HG02870 (cell line): ENCODE results near the gene STK24.

Experiments used
- ATAC-seq: cut with Tn5 transposase; IDR thresholded peaks from one replicate; pipeline ENCODE4 v1.9.1; 2021; ENCODE audit warnings: mild to moderate bottlenecking, moderate library complexity; ENCODE audit not compliant: unreplicated experiment

STK24 gene

GRCh38 chr13:98459171-98459681, 117.7 kb downstream of the STK24 start:
- ATAC-seq = no peak

GRCh38 chr13:98458431-98458830, 118.5 kb downstream of the STK24 start:
- ATAC-seq = no peak

DNA sequence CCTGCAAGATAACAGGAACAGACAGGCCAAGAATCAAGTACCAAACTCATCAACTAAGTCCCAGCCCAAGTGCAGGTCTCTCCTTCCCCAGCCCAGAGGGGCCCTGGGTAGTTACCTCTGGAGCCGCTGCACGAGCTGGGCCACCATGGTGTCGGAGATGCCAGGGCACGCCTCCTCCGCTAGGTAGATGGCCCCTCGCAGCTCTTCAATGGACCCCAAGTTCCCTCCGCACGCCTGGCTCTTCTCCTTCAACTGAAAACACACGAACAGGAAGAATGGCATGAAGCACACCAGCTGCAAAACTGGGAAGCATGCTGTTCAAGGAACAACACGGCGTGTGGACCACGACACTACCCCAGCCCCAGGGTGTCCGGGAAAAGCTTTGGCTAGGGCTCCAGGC, 119.9 kb downstream of the STK24 start:
- ATAC-seq = no peak

DNA sequence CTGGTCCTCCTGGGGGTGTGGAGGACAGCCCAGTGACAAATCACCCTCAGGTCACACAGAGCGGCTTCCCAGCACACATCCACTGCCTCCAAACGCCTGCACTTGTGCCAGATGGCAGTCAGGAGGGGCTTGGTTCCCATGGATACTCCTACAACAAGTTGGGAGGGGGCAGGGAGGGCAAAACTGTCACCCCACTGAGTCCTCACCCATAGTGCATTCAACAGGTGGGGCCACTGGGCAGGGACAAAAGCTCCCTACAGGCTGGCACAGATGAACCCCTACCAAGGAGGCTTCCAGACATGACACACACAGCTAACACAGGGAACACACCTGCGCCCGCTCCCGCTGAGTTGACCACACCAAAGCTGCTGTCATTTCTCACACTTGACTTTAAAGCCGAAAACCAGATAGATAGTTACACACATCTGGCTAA, 120.5 kb downstream of the STK24 start:
- no peak for ATAC-seq

DNA sequence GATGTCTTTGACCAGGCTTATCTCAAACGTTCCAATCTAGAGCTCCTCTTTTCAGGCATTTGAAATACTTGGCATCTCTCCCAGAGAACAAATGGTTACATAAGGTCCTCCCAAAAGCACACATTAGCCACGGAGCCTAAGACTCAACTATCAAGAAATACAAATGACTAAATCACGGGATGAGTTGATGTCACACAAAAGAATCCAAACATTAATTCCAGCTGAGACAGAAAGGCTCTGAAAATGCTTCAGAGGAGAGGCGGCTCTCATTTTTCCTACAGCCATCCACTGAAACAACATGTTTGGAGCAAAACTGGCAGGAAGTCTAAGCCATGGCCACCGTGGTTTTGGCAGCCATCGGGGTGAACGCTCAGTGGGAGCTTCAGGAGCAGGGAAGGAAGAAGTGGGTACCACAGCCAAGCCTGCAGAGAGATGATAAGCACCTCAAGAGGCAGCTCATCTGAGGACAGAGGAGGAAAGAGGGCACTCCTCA, 122.5 kb downstream of the STK24 start:
- no peak for ATAC-seq

DNA sequence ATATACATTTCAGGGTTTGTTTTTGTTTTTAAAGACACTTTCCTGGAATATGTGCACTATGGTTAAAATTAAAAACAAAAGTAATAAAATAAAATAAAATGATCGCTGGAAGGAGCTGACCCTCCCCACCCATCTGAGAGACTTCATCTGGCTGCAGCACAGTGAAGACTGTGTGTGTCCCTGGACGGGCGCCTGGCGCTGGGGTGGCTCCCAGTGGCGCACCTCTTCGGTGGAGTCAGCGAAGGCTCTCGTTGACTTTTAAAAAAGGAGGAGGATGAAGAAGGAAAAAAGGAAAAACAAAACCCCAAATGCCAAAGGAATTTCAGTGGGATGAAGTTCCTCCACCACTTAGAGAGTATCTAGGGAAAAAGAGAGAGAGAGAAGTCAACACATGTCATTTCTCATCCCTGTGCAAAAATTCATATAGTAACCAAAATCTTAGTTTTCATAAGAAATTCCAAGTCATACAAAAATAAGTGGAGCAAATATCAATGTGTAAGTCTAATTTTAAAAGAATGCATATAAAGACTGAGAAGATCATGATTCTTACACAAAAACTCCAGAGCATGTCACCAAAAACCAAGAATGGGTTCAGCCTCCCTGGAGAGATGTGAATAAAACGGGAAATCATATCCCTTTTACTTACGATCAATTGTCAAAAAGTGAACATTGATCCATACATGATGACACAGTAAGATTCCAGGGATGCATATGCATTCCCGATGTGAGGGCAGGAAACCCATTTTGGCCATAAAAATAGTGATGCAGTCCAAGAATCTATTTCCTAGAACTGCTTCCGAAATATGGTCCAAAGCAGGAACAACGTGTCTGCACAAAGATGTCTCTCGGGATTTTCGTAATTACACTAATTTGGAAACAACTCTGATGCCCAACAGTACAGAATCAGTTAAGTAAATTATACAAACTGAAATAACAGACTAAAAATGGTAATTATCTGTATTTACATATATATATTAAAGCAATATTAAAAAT, 123.8 kb downstream of the STK24 start:
- no peak for ATAC-seq

DNA sequence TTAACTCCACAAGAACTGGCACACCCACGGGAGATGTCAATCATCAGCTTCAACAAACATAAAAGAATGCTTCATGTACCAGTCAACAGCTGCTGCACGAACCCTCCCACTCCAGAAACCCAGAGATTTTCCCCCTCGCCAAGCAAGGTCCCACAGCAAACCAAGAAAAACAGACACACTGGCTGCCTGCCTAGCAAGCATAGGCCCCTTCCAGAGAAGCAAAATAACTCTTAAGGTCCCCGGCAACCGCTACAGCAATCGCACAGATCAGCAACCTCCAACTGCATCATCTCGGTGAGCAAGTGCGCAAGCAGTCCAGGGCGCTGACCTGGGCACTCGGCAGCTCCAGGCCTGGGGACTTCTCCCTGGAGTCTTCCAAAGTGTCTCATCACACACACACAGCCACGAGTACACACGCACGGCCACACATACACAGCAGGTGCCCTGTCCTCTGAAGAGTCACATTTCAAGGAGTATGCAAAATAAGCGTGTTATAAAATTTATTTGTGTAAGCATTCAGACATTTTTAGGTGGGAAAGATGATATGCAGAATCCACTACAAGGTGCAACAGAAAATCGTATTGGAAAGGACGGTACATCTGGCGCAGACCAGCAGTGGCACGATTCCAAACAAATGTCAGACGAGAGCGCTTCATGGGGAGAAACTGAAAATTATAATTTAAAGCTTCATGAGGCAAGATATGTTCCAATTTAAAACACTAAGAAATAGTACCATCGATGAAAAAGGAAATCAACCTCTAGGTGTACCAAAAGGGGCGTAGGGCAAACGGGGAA, 125.0 kb downstream of the STK24 start:
- no peak for ATAC-seq

DNA sequence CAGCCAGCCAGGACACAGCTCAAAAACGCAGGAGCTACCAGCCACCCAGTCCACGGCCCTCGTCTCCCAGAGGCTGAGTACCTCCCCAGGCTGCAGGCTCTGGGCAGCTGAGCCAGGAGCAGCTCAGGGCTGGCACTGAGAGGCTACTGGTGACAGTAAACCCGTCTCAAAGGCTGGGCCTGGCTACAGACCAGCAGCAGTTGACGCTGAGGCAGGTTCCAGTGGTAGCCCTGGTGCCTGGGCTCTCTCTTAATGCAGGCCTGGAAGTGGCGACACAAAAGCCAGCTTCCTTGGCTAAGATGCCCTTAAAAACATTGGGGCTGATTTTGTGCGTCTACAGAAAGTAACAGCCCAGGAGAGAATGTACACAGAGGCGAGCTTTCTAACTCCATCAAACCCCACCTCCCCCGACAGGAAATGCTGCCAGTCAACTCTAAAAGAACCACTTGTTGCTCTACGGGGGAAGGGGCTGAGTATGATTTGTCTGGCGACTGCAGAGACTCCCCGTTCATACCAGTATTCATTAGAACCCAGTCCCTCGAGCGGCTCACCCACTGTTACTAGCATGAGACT, 126.3 kb downstream of the STK24 start:
- no peak for ATAC-seq

DNA sequence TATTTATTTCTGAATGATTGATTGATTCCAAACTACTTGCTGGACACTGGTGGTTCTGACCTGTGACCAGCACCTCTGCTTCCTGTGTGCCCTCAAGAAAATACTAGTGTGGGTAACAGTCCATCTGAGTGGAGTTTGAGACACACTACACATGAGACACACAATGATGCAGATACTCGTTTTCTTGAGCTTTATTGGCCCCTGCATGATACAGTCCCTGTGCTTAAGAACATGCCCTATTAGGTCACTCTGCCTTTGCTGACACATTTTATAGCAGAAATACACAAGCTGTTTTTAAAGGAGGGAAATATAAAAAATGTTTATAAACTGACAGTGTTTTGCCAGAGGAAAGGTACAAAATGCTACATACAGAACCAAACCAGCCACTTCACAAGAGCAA, 126.9 kb downstream of the STK24 start:
- ATAC-seq = no peak

DNA sequence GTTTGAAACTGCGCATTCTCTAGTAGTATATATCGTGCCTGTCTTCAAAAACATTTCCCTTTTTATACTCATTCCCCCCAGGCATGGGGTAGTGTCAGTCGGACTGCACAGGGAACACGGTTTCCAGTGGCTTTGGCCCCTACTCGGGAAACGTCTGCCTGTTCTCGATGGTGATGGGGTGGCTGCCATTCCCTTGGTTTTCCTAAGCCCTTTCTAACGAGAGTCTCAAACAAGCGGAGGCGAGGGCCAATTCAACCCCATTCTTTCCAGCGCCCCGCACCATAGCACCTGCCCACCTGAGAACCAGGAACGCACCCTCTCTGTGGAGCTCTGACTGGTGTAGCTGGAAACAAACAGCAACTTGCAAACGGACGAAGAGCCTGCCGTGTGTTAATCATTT, 127.6 kb downstream of the STK24 start:
- ATAC-seq = no peak

GRCh38 chr13:98448642-98448928, 128.3 kb downstream of the STK24 start:
- no peak for ATAC-seq

- ATAC-seq = no peak
These were observed 128.8 kb downstream of the STK24 start for GRCh38 chr13:98447881-98448641.

GRCh38 chr13:98447130-98447529, 129.8 kb downstream of the STK24 start:
- ATAC-seq = no peak

DNA sequence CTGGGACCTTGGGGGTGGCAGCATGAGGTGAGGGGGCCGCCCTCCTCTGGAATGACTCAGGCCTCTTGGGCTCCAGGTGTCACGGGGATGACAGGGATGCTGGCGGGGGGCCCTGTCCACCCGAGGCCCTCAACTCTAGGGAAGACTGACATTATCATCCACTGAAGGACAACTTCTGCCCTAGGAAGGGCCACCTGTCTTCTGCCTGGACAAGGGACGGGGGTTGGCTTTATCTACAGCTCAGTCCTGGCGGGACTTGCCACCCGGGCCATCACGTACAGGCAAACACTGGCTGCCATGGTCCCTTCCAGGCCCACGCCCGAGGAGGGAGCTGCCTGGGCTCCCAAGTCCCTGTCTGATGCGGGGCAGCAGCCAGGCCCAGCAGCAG, 130.7 kb downstream of the STK24 start:
- ATAC-seq = no peak

DNA sequence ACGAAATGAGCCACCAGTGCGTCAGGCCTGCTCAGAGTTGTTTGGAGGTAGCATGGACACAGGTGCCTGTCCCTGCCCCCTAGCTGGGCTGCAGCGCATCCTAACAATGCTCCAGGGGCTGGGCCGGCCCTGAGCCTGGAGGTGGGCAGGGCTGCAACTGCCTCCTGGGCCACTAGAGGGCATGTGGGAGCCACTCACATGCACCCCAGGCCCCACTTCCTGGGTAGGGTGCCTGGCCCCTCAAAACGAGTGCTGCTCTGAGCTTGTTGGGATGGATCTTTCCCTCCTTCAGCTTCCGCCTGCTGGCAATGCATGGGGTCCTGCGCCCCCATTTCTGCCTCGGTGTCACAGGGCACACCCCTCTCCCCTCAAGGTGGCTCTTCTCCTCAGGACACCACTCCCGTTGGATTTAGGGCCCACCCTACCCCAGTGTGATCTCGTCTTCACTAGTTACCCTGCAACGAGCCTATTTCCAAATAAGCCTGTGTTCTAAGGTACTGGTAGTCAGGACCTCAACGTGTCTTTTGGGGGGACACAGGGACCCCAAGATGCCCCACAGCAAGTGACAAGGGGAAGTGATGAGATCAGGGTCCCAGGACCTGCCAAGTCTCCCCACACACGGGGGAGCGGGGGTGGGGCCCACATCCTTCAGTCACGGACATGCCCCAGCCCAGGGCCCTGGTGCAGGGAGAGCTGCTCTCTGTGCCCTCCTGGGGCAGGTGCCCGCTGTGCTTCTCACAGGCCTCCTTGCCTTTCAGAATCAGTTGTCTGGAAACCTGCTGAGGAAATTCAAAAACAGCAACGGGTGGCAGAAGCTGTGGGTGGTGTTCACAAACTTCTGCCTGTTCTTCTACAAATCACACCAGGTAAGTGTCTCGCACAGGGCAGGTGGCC, 131.3 kb downstream of the STK24 start:
- ATAC-seq = peak; percentile 82

DNA sequence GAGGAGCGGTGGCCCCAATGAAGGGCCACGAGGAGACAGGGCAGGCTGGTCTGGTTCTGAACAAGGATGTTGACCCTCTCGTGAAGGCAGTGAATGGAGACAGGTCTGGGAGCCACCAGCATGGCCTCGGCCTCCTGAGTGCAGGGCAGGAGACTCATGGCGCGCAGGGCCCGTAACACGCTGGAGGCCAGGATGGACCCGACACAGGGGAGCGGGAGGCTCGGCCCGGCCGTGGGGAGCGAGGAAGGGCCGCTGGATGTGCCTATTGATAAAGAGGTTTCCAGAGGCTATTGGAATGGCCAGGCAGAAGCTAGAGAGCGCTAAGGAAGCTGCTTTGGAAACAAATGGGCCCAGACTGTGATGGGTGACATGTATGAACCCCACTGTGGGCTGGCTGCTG, 132.5 kb downstream of the STK24 start:
- no peak for ATAC-seq

DNA sequence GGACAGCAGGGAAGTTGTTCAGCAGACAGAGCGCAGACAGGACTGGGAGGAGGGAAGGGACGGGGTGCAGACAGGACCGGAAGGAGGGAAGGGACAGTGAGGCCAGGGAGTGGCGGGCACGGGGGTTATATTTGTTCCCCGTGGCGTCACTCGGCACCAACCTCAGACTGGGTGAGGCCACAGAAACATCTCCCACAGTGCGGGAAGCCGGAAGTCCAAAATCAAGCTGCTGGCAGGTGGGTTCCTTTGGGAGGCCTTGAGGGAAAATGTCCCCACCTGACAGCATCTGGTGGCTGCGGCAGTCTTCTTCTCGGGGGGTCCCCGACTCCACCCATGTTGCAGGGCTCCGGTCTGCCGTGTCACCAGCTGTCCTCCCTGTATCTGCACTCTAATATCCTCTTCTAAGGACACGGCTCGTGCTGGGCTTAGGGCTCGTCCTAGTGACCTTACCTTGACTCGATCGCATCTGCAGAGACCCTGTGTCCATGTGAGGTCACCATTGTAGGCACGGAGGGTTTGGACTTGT, 133.0 kb downstream of the STK24 start:
- no peak for ATAC-seq

GRCh38 chr13:98443329-98443728, 133.6 kb downstream of the STK24 start:
- no peak for ATAC-seq
